Measurements from ENCODE around the gene BASP1.
"Not testable (repeated sequence)": the region's sequence is repeated elsewhere in the genome, so short reads cannot be mapped to it uniquely, and the experiment has no call there.

Gene BASP1

GRCh38 chr5:17217493-17218352 is at the start of gene BASP1:
TSS of gene BASP1 (plus strand) at chr5:17217631. CDS start at chr5:17275217, 57,586 bp downstream.
- peak in 1 of 2 donors; percentile 47 for DNase-seq

GRCh38 chr5:17169507-17169906 is 47.9 kb upstream of the BASP1 start:
- DNase-seq, result no peak

- DNase-seq, result no peak
These were observed 44.6 kb upstream of the BASP1 start for GRCh38 chr5:17172791-17173190.

GRCh38 chr5:17174965-17175364 is 42.5 kb upstream of the BASP1 start:
- DNase-seq, result no peak

- DNase-seq, result no peak
These were observed 39.7 kb upstream of the BASP1 start for GRCh38 chr5:17177501-17178372.

GRCh38 chr5:17178373-17178675 is 39.1 kb upstream of the BASP1 start:
- DNase-seq, result no peak

GRCh38 chr5:17180330-17180843 is 37.0 kb upstream of the BASP1 start:
- DNase-seq, result no peak

GRCh38 chr5:17180864-17181723 is 36.3 kb upstream of the BASP1 start:
- DNase-seq, result no peak

- DNase-seq, result no peak
These were observed 34.9 kb upstream of the BASP1 start for GRCh38 chr5:17182494-17182893.

GRCh38 chr5:17182981-17183380 is 34.5 kb upstream of the BASP1 start:
- DNase-seq, result no peak

GRCh38 chr5:17183831-17184230 is 33.6 kb upstream of the BASP1 start:
- no peak for DNase-seq

GRCh38 chr5:17184588-17184987 is 32.8 kb upstream of the BASP1 start:
- DNase-seq, result no peak

- DNase-seq, result no peak
These were observed 32.1 kb upstream of the BASP1 start for GRCh38 chr5:17185349-17185748.

- no peak for DNase-seq
These were observed 31.7 kb upstream of the BASP1 start for GRCh38 chr5:17185773-17186172.

GRCh38 chr5:17186256-17186655 is 31.2 kb upstream of the BASP1 start:
- no peak for DNase-seq

GRCh38 chr5:17187011-17187785 is 30.2 kb upstream of the BASP1 start:
- no peak for DNase-seq

GRCh38 chr5:17187786-17188170 is 29.7 kb upstream of the BASP1 start:
- no peak for DNase-seq

- DNase-seq, result peak; percentile 30 to 54
These were observed 27.9 kb upstream of the BASP1 start for GRCh38 chr5:17189381-17190036.

GRCh38 chr5:17190242-17190778 is 27.1 kb upstream of the BASP1 start:
- DNase-seq, result peak in 1 of 2 donors; percentile 48

GRCh38 chr5:17190799-17191391 is 26.5 kb upstream of the BASP1 start:
- no peak for DNase-seq

GRCh38 chr5:17191574-17191973 is 25.9 kb upstream of the BASP1 start:
- not testable (repeated sequence) for DNase-seq

All from bone marrow (tissue), 2 donors.